CD4-positive, alpha-beta T cell treated with Interleukin-10 for 1 hour (primary cell): Measurements from ENCODE around the gene ZNF438.

Experiments
- DNase-seq: peaks from one replicate; pipeline ENCODE4 v3.0.0-alpha.2; 2020

The ZNF438 gene

GRCh38 chr10:31011017-31011664, 20.5 kb downstream of the ZNF438 start:
- DNase-seq: no peak

- no peak for DNase-seq
Observed at GRCh38 chr10:31010062-31010461, 21.6 kb downstream of the ZNF438 start.

DNA sequence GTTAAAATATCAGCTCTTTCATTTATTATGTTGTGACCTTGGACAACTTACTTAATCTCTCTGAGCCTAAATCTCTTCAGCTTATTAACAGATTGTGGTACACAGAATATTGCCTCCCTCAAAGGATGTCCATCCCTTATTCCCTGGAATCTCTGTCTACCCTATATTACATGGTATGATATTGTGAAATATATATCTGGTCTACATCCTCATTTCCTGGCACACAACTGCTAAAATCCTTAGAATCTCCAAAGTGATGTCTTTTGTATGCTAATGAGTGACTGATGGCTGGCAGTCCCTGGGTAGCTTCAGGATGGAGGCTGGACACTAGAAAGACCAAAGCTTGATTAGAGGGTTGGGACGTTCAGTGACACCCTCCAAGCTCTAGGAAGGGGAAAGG, 25.8 kb downstream of the ZNF438 start:
- DNase-seq: no peak

DNA sequence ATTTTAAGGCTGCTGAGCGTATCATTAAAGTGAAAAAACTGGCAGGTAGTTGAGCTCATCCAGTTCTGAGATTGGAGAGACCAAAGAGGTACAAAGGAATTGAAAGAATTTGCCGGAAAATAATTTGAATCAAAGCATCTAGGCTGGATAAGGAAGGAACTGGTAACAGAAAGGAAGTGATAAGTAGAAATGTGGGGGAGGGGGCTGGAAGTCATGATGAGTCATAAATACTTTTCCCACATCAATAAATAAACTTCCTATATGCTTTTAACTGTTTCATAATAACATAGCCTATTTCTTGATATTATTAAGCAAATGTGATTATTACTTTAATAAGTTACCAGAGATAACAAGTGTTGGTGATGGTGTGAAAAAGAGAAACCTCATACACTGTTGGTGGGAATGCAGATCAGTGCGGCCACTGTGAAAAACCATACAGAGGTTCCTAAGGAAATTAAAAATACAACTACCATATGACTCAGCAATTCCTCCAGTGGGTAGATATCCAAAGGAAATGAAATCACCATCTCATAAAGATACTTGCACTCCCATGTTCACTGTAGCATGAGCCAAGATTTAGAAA, 27.0 kb downstream of the ZNF438 start:
- no peak for DNase-seq

- DNase-seq: no peak
Observed at GRCh38 chr10:31001740-31002139, 29.9 kb downstream of the ZNF438 start.

- no peak for DNase-seq
Observed at GRCh38 chr10:31000867-31001266, 30.8 kb downstream of the ZNF438 start.

GRCh38 chr10:31000071-31000782, 31.4 kb downstream of the ZNF438 start:
- DNase-seq: no peak

DNA sequence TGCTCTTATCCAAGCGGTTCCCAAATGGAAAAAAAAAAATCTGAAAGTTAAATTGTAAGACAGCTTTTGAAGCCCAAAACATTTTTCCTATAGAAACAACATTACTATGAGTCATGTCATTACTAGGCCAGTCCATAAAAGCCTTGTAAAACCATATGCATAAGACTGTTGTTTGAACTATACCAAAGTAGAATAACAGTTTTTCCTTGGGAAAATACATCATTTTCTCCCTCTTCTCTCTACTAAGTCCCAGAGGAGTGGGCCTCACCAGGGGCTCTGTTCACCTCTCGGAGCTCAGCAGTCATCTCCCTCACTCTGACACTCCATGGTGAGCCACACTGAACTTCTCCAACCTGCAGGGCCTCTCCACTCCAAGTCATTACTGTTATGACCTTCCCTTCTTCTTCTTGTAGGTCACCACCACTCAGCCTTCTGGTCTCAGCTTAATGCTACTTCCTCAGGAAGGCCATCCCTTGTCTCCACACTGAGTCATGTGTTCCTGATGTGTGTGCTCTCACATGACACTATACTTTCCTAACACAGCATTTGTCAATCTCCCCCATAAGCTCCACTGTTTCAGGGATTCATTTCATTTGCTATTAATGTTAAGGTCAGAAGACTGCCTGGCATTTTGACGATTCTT, 32.5 kb downstream of the ZNF438 start:
- peak; percentile 12 for DNase-seq

DNA sequence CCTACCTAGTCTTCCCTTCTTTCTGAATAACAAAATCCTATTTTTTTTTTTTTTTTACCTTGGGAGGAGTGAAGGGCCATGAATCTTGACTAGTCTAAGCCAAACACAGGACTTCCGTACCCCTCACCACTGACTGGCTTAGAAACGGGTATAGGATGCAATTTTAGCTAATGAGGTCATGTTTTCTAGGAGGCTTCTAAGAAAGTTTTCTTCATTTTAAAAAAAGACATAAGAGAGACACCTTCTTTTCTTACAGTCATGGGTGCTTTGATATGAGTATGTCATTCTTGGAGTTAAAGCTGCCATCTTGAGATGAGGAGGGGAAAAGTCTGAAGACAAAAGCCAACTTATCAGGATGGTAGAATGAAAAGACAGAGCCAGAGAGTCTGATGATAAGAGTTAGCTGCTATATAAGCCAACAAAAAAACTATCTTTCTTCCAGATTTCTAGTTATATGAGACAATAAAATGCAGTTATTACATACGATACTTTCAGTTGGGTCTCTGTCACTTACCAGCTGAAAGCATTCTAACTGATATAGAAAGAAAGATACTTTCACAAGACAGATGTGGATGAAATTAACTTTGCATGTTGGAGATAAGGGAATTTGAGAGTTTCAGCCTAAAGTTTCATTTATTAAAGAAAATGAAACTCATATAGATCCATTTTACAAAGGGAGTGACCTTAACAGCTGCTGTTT, 34.0 kb downstream of the ZNF438 start:
- no peak for DNase-seq

GRCh38 chr10:30996481-30997005, 35.1 kb downstream of the ZNF438 start:
- DNase-seq: no peak

- DNase-seq: no peak
Observed at GRCh38 chr10:30995081-30995770, 36.4 kb downstream of the ZNF438 start.

GRCh38 chr10:30993155-30993554, 38.5 kb downstream of the ZNF438 start:
- no peak for DNase-seq

DNA sequence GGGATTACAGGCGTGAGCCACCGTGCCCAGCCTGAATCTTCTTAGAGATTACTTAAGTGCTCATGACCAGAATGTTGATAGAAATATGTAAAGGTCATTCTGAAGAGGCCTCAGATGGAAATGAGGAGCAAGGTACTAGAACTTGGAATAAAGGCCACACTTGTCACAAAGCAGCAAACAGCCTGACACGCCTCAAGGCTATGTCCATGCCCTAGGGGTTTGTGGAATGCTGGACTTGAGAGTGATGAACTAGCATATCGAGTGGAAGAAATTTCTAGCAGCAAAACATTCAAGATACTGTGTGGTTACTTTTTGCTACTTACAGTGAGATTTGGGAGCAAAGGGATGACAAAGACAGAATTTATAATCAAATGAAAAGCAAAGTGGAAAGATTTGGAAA, 39.0 kb downstream of the ZNF438 start:
- DNase-seq: no peak

DNA sequence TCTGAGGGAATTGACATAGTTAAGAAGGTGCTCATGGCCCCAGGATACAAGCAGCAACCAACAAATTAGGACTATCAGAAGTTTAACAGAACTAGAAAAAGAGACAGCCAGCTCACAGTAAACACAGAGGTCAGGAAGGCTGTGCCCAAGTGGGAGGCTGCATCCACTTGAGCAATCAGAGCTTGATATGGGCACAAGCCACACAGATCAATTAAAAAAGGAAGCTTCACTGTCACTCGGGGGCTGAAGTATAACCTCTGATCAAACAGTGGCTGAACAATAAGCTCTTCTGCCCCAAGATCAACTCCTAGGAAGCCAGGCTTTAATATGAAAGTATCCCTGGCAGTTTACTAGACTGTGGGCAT, 40.0 kb downstream of the ZNF438 start:
- no peak for DNase-seq

DNA sequence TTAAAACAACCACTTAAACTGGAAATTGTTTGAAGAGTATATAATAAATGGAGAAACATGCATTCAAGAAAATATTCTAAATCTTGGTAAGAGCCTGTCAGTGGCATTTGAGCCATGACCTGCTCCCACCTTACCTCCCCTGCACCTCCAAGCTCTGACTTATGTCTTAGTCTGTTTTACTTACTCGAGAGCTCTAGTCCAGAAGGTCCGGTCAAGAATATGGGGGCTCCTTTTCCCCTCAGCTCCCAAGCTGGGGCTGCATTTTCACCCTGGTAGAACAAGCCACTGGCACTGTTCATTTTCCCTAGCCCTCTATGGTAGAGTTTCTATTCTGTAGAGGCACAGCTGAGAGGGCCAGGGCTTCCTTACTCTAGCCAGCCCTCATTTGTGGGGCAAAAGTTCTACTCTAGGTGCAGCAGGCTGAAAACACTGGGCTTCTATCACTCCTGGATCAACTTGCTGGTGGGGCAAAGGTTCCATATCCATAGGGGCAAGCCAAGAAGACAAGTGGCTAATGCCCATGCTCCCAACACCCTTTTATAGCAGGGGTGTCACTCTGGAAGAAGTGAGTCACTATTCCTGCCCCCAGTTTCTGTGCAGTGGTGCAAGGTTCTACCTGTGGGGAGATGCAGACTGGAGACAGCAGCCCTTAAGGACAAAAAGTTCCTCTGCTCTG, 40.6 kb downstream of the ZNF438 start:
- DNase-seq: no peak

- no peak for DNase-seq
Observed at GRCh38 chr10:30990351-30990750, 41.3 kb downstream of the ZNF438 start.

- no peak for DNase-seq
Observed at GRCh38 chr10:30988831-30989435, 42.7 kb downstream of the ZNF438 start.

GRCh38 chr10:30987463-30987862, 44.2 kb downstream of the ZNF438 start:
- no peak for DNase-seq

DNA sequence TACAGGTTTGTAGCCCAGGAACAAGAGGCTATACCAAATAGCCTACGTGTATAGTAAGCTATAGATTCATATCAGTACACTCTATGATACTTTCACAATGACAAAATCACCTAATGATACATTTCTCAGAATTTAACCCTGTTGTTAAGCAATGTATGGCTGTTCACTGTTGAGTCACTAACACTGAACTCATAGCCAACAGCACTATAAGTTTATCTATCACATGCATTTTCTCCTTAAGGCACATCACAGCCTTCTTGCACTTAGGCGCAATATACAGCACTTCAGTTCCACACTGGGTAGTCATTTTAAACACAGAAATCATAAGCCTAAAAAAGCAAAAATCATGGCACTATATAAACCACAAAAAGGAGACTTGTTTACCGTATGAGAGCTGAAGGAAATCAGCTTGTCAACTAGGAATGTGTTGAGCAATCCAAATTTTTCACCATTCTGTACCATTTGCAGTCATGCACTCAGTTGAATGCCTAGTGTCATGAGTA, 45.6 kb downstream of the ZNF438 start:
- DNase-seq: no peak

- DNase-seq: no peak
Observed at GRCh38 chr10:30985512-30985911, 46.2 kb downstream of the ZNF438 start.
